ENCODE results near the gene NUP43. TPM values are rescaled to one million over a fixed set of nuclear protein-coding genes. Genes with fewer than 3 reads are reported as not detected.

The NUP43 gene
- total and polyA plus RNA-seq, 2 of the 13 experiments (the other 11 are each of a cell fraction or from before 2014, with no cell fraction given), result 38.9 to 85.1 TPM

- TF ChIP-seq SOX13 (IDR thresholded peaks at IDR 0.05) (no peak), SOX13 (CRISPR knock-in tag; conservative IDR thresholded peaks at IDR 0.05 in 1 of 2, IDR thresholded peaks at IDR 0.05 in 1 of 2) (peak in 1 of 2 experiments; percentile 16; a peak in 2 of 4 replicates), MXD1 (CRISPR knock-in tag; IDR thresholded peaks at IDR 0.05) (peak; percentile 74; the same call in 1 of the 2 replicates), UBTF (CRISPR knock-in tag; IDR thresholded peaks at IDR 0.05) (peak; percentile 81; the same call in 1 of the 2 replicates), SMAD3 (CRISPR knock-in tag; IDR thresholded peaks at IDR 0.05) (peak; percentile 43; the same call in 1 of the 2 replicates), KMT2A (CRISPR knock-in tag; IDR thresholded peaks at IDR 0.05) (peak; percentile 77; the same call in 1 of the 2 replicates), ZKSCAN1 (IDR thresholded peaks at IDR 0.05; ENCODE audit: low read length) (no peak), ZNF550 (CRISPR knock-in tag; IDR thresholded peaks at IDR 0.05; ENCODE audit: borderline replicate concordance) (0 out of 2 replicates have a peak, but pooled peaks have one; percentile 14), SPEN (CRISPR knock-in tag; IDR thresholded peaks at IDR 0.05; ENCODE audit: low read depth) (peak; percentile 83), ZNF567 (CRISPR knock-in tag; IDR thresholded peaks at IDR 0.05; ENCODE audit: borderline replicate concordance) (no peak), ZBTB42 (CRISPR knock-in tag; IDR thresholded peaks at IDR 0.05) (peak; percentile 89), ZNF552 (CRISPR knock-in tag; IDR thresholded peaks at IDR 0.05; ENCODE audit: borderline replicate concordance) (0 out of 2 replicates have a peak, but pooled peaks have one; percentile 47), TIGD3 (CRISPR knock-in tag; IDR thresholded peaks at IDR 0.05; ENCODE audit: borderline replicate concordance) (no peak), CEBPZ (IDR thresholded peaks at IDR 0.05; ENCODE audit: low read length) (no peak), IRF2 (CRISPR knock-in tag; IDR thresholded peaks at IDR 0.05) (peak; percentile 56; the same call in 1 of the 2 replicates), GFI1 (CRISPR knock-in tag; IDR thresholded peaks at IDR 0.05; ENCODE audit: borderline replicate concordance) (no peak), ZNF225 (CRISPR knock-in tag; IDR thresholded peaks at IDR 0.05) (peak; percentile 85; the same call in 1 of the 2 replicates), USF2 (IDR thresholded peaks at IDR 0.05; ENCODE audit: low read depth, low read length) (no peak), USF2 (CRISPR knock-in tag; IDR thresholded peaks at IDR 0.05; ENCODE audit: borderline replicate concordance) (no peak), ZNF816 (CRISPR knock-in tag; IDR thresholded peaks at IDR 0.05; ENCODE audit: borderline replicate concordance) (0 out of 2 replicates have a peak, but pooled peaks have one; percentile 1)
Measured at GRCh38 chr6:149749594-149750135, 3.3 kb upstream of the NUP43 start, which contains the start of gene PCMT1 (continued).

All from HepG2 (cell line).